MM.1S (cell line): ENCODE measurements around the gene USP30.
"Not testable (repeated sequence)": the region's sequence is repeated elsewhere in the genome, so short reads cannot be mapped to it uniquely, and the experiment has no call there.

Source experiments
- DNase-seq: peaks from one replicate; pipeline ENCODE4 v3.0.0-alpha.2; 2015
- H2AFZ ChIP-seq: fragments of 300-600 bp; sonication (generic); 2 replicates; pipeline ENCODE4 v1.6.0; 2016; ENCODE audit warnings: antibody characterized with exemption, low read length
- H3F3A ChIP-seq: fragments of 300-600 bp; sonication (generic); 2 replicates; pipeline ENCODE4 v1.6.1; 2016; ENCODE audit warnings: mild to moderate bottlenecking, antibody characterized with exemption, low read length, moderate library complexity, mixed read lengths; ENCODE audit not compliant: insufficient read depth
- H3K27ac ChIP-seq: fragments of 300-600 bp; sonication (generic); 2 replicates; pipeline ENCODE4 v1.5.1; 2016; ENCODE audit warnings: mild to moderate bottlenecking, low read length
- H3K27me3 ChIP-seq: fragments of 300-600 bp; sonication (generic); replicated peaks from 2 replicates; pipeline ENCODE4 v1.6.0; 2016; ENCODE audit warnings: low read length; ENCODE audit not compliant: insufficient read depth
- H3K36me3 ChIP-seq: fragments of 300-600 bp; sonication (generic); replicated peaks from 2 replicates; pipeline ENCODE4 v1.6.1; 2016; ENCODE audit warnings: mild to moderate bottlenecking, low read length, mixed read lengths; ENCODE audit not compliant: insufficient read depth
- H3K4me1 ChIP-seq: fragments of 300-600 bp; sonication (generic); 2 replicates; pipeline ENCODE4 v1.6.1; 2016; ENCODE audit warnings: low read length, mixed read lengths
- H3K4me2 ChIP-seq: fragments of 300-600 bp; sonication (generic); 2 replicates; pipeline ENCODE4 v1.6.0; 2016; ENCODE audit warnings: low read depth, low read length
- H3K4me3 ChIP-seq: fragments of 300-600 bp; sonication (generic); 2 replicates; pipeline ENCODE4 v1.5.1; 2016; ENCODE audit warnings: low read length, mixed read lengths
- H3K79me2 ChIP-seq: fragments of 300-600 bp; sonication (generic); 2 replicates; pipeline ENCODE4 v1.6.1; 2016; ENCODE audit warnings: mixed run types, low read length, mixed read lengths
- H3K9ac ChIP-seq: fragments of 300-600 bp; sonication (generic); 2 replicates; pipeline ENCODE4 v1.6.1; 2016; ENCODE audit warnings: low read length, mixed read lengths
- H3K9me2 ChIP-seq: fragments of 300-600 bp; sonication (generic); replicated peaks from 2 replicates; pipeline ENCODE4 v1.6.1; 2016; ENCODE audit warnings: mild to moderate bottlenecking, low read length, mixed read lengths; ENCODE audit not compliant: insufficient read depth
- H3K9me3 ChIP-seq: fragments of 300-600 bp; sonication (generic); replicated peaks from 2 replicates; pipeline ENCODE4 v1.6.1; 2016; ENCODE audit warnings: mild to moderate bottlenecking, low read length, mixed read lengths; ENCODE audit not compliant: insufficient read depth
- H4K20me1 ChIP-seq: fragments of 300-600 bp; sonication (generic); 2 replicates; pipeline ENCODE4 v1.6.1; 2016; ENCODE audit warnings: mild to moderate bottlenecking, low read length, moderate library complexity, mixed read lengths; ENCODE audit not compliant: insufficient read depth
- CTCF ChIP-seq: fragments of 300-600 bp; sonication (generic); IDR thresholded peaks from 2 replicates; pipeline ENCODE4 v1.5.1; 2016; ENCODE audit warnings: antibody characterized with exemption, low read length, mixed read lengths
- EZH2 ChIP-seq: fragments of 300-600 bp; sonication (generic); optimal IDR thresholded peaks from 2 replicates; pipeline ENCODE3; 2017; ENCODE audit warnings: low read depth, mild to moderate bottlenecking, antibody characterized with exemption, low read length, mixed read lengths
- EZH2phosphoT487 ChIP-seq: fragments of 300-600 bp; sonication (generic); IDR thresholded peaks from 2 replicates; pipeline ENCODE4 v1.6.1; 2018; ENCODE audit warnings: antibody characterized with exemption, low read length

USP30 gene

GRCh38 chr12:109020796-109021380, 31.5 kb upstream of the USP30 start, which contains the start of gene SVOP:
Gene SVOP, minus strand, starts transcription at chr12:109021068. Its CDS starts 200 bp downstream, at chr12:109020868.
- peak; percentile 39 for DNase-seq
- no peaks in the 10 kb centered on the region for H3K36me3 ChIP-seq
- no peaks in the 10 kb centered on the region for H3K4me1 ChIP-seq
- H3K79me2 ChIP-seq: no peaks in the 10 kb centered on the region
- no peaks in the 10 kb centered on the region for H3K27me3 ChIP-seq
- no peak within 1 kb of the TSS for H3K9ac ChIP-seq
- peak within 1 kb of the TSS; percentile 26; the same call in 1 of the 2 replicates for H3K4me2 ChIP-seq
- H3K9me3 ChIP-seq: no peaks in the 10 kb centered on the region
- no peak for TF ChIP-seq EZH2
- TF ChIP-seq EZH2phosphoT487: no peak
- no peak for TF ChIP-seq CTCF
- no peak within 1 kb of the TSS for H3K4me3 ChIP-seq
- no peaks in the 10 kb centered on the region for H3F3A ChIP-seq
- no peak within 1 kb of the TSS for H2AFZ ChIP-seq
- H3K9me2 ChIP-seq: no peaks in the 10 kb centered on the region
- no peak within 1 kb of the TSS for H3K27ac ChIP-seq
- H4K20me1 ChIP-seq: no peaks in the 10 kb centered on the region

GRCh38 chr12:109027767-109028166, 24.6 kb upstream of the USP30 start:
- TF ChIP-seq EZH2phosphoT487 (no peak), EZH2 (no peak), CTCF (no peak)
- H3K4me3 ChIP-seq: no peak overlapping the region
- H3K9me2 ChIP-seq: no peaks in the 10 kb centered on the region
- no peak overlapping the region for H2AFZ ChIP-seq
- H3K4me1 ChIP-seq: no peaks in the 10 kb centered on the region
- H3K9ac ChIP-seq: no peak overlapping the region
- H3K27ac ChIP-seq: no peak overlapping the region
- no peaks in the 10 kb centered on the region for H3K36me3 ChIP-seq
- H3K9me3 ChIP-seq: no peaks in the 10 kb centered on the region
- no peak overlapping the region for H3K4me2 ChIP-seq
- H3F3A ChIP-seq: no peaks in the 10 kb centered on the region
- DNase-seq: no peak
- H3K79me2 ChIP-seq: no peaks in the 10 kb centered on the region
- no peaks in the 10 kb centered on the region for H4K20me1 ChIP-seq
- no peaks in the 10 kb centered on the region for H3K27me3 ChIP-seq

GRCh38 chr12:109028624-109029023, 23.8 kb upstream of the USP30 start:
- H3K9me2 ChIP-seq, H3K4me3 ChIP-seq, H3K9ac ChIP-seq, H3K9me3 ChIP-seq, H3K27me3 ChIP-seq, H3K36me3 ChIP-seq, H3K4me1 ChIP-seq, H3F3A ChIP-seq, DNase-seq, H3K27ac ChIP-seq, H3K4me2 ChIP-seq, H3K79me2 ChIP-seq, H4K20me1 ChIP-seq, H2AFZ ChIP-seq: not testable (repeated sequence)

GRCh38 chr12:109029411-109029810, 23.0 kb upstream of the USP30 start:
- Histone ChIP-seq H4K20me1 (no peaks in the 10 kb centered on the region), H3F3A (no peaks in the 10 kb centered on the region), H3K4me1 (no peaks in the 10 kb centered on the region), H3K9ac (no peak overlapping the region), H3K27ac (no peak overlapping the region), H3K79me2 (no peaks in the 10 kb centered on the region), H3K27me3 (no peaks in the 10 kb centered on the region), H3K9me3 (no peaks in the 10 kb centered on the region), H2AFZ (no peak overlapping the region), H3K4me2 (no peak overlapping the region), H3K9me2 (no peaks in the 10 kb centered on the region), H3K4me3 (no peak overlapping the region), H3K36me3 (no peaks in the 10 kb centered on the region)
- TF ChIP-seq EZH2phosphoT487: no peak
- TF ChIP-seq EZH2: no peak
- no peak for TF ChIP-seq CTCF
- no peak for DNase-seq
